ENCODE results near the gene PDGFRB.

PDGFRB gene

GRCh38 chr5:150181027-150181426, 25.4 kb upstream of the PDGFRB start:
- TF ChIP-seq CTCF (IDR thresholded peaks at IDR 0.05; ENCODE audit: low read depth, low read length, missing control alignments), result no peak
- Histone ChIP-seq H3K27me3 (replicated peaks) (no peaks in the 10 kb centered on the region), H3K27ac (no peak overlapping the region), H3K36me3 (replicated peaks) (no peaks in the 10 kb centered on the region), H3K4me3 (ENCODE audit: low read depth, low read length) (no peak overlapping the region)
- in situ Hi-C loops (cut with HindIII; ENCODE audit: low pct_ligation_motif_present, low sequenced_read_pairs), result no loop called here
- DNase-seq, result no peak

- Histone ChIP-seq H3K36me3 (replicated peaks) (no peaks in the 10 kb centered on the region), H3K27me3 (replicated peaks) (no peaks in the 10 kb centered on the region), H3K27ac (no peak overlapping the region), H3K4me3 (ENCODE audit: low read depth, low read length) (no peak overlapping the region)
- in situ Hi-C loops (cut with HindIII; ENCODE audit: low pct_ligation_motif_present, low sequenced_read_pairs), result no loop called here
- TF ChIP-seq CTCF (IDR thresholded peaks at IDR 0.05; ENCODE audit: low read depth, low read length, missing control alignments), result no peak
- DNase-seq, result no peak
These were observed 24.8 kb upstream of the PDGFRB start for GRCh38 chr5:150180241-150181026.

GRCh38 chr5:150179019-150179620, 23.5 kb upstream of the PDGFRB start:
- in situ Hi-C loops (cut with HindIII; ENCODE audit: low pct_ligation_motif_present, low sequenced_read_pairs), result no loop called here
- no peak overlapping the region for H3K27ac ChIP-seq
- no peak for TF ChIP-seq CTCF (IDR thresholded peaks at IDR 0.05; ENCODE audit: low read depth, low read length, missing control alignments)
- no peak for DNase-seq
- H3K27me3 ChIP-seq (replicated peaks), result no peaks in the 10 kb centered on the region
- no peak overlapping the region for H3K4me3 ChIP-seq (ENCODE audit: low read depth, low read length)
- no peaks in the 10 kb centered on the region for H3K36me3 ChIP-seq (replicated peaks)

GRCh38 chr5:150178262-150178661, 22.6 kb upstream of the PDGFRB start:
- no peak for DNase-seq
- no peak overlapping the region for H3K27ac ChIP-seq
- in situ Hi-C loops (cut with HindIII; ENCODE audit: low pct_ligation_motif_present, low sequenced_read_pairs), result no loop called here
- no peaks in the 10 kb centered on the region for H3K27me3 ChIP-seq (replicated peaks)
- H3K4me3 ChIP-seq (ENCODE audit: low read depth, low read length), result no peak overlapping the region
- TF ChIP-seq CTCF (IDR thresholded peaks at IDR 0.05; ENCODE audit: low read depth, low read length, missing control alignments), result no peak
- H3K36me3 ChIP-seq (replicated peaks), result no peaks in the 10 kb centered on the region

- DNase-seq, result no peak
- in situ Hi-C loops (cut with HindIII; ENCODE audit: low pct_ligation_motif_present, low sequenced_read_pairs), result no loop called here
These were observed 22.1 kb upstream of the PDGFRB start for GRCh38 chr5:150177721-150178120.

More at GRCh38 chr5:150177721-150178120, 22.1 kb upstream of the PDGFRB start:
- no peaks in the 10 kb centered on the region for H3K36me3 ChIP-seq (replicated peaks)
- H3K4me3 ChIP-seq (ENCODE audit: low read depth, low read length), result no peak overlapping the region
- no peak for TF ChIP-seq CTCF (IDR thresholded peaks at IDR 0.05; ENCODE audit: low read depth, low read length, missing control alignments)
- H3K27ac ChIP-seq, result no peak overlapping the region
- H3K27me3 ChIP-seq (replicated peaks), result no peaks in the 10 kb centered on the region

All from brain microvascular endothelial cell (primary cell).